T-cell (primary cell): Measurements from ENCODE around the gene PRDM8. TPM values are rescaled to one million over a fixed set of nuclear protein-coding genes. Genes with fewer than 3 reads are reported as not detected.
A peak's percentile ranks its signal among the peaks of the same experiment; 100 is the strongest.
"Not testable (repeated sequence)": the region's sequence is repeated elsewhere in the genome, so short reads cannot be mapped to it uniquely, and the experiment has no call there.

Source experiments
- ATAC-seq, 4 experiments: fragments of 200-7000 bp in 3 of 4; fragments of 150-1000 bp in 1 of 4; cut with Tn5 transposase; replicated peaks in 1 of 4; 1 replicate in 3 of 4; 2 replicates in 1 of 4; pipeline ENCODE4 v1.10.0; 2021; ENCODE audit warnings: moderate library complexity in 3 of 4, mild to moderate bottlenecking in 2 of 4, moderate number of reproducible peaks in 1 of 4
- CTCF ChIA-PET, 2 donors: fragments of 300-600 bp; sonication (Branson Sonifier 250); formaldehyde crosslinking; loops; one replicate each; lab custom pipeline; 2022; ENCODE audit warnings: antibody characterized with exemption in 2 of 2; lab: Charles Lee
- POLR2A ChIA-PET, 2 donors: fragments of 300-600 bp; sonication (Branson Sonifier 250); formaldehyde crosslinking; loops; one replicate each; lab custom pipeline; 2022; ENCODE audit warnings: antibody characterized with exemption in 2 of 2; lab: Charles Lee
- DNase-seq, 35 experiments: peaks; one replicate each; pipeline versions ENCODE4 v3.0.0 to v3.0.0-alpha.2; 2013 to 2023
- H3K27ac ChIP-seq: one replicate; pipeline ENCODE4 v1.5.1; 2013; ENCODE audit warnings: low read length
- H3K27me3 ChIP-seq, 2 experiments: replicated peaks in 1 of 2; 1 replicate in 1 of 2; 2 replicates in 1 of 2; pipeline versions ENCODE4 v1.6.1 to v1.7.0; 2013; ENCODE audit warnings: low read length in 1 of 2, mixed read lengths in 1 of 2; ENCODE audit not compliant: control insufficient read depth in 2 of 2, insufficient read depth in 2 of 2; ENCODE audit errors: extremely low read depth in 1 of 2
- H3K36me3 ChIP-seq, 2 donors: 1 replicate in 1 of 2; 2 replicates in 1 of 2; pipeline versions ENCODE4 v1.6.1 to v1.7.0; 2013; ENCODE audit warnings: low read length in 1 of 2; ENCODE audit not compliant: control insufficient read depth in 2 of 2, insufficient read depth in 1 of 2; ENCODE audit errors: extremely low read depth in 1 of 2
- H3K4me1 ChIP-seq, 2 experiments: 1 replicate in 1 of 2; 2 replicates in 1 of 2; pipeline versions ENCODE4 v1.6.1 to v1.7.0; 2013; ENCODE audit warnings: low read length in 2 of 2, mixed read lengths in 1 of 2; ENCODE audit not compliant: insufficient read depth in 2 of 2, control insufficient read depth in 1 of 2; ENCODE audit errors: extremely low read depth in 1 of 2
- H3K4me3 ChIP-seq, 2 donors: 1 replicate in 1 of 2; 2 replicates in 1 of 2; pipeline versions ENCODE4 v1.5.1 to v1.7.0; 2013; ENCODE audit warnings: mild to moderate bottlenecking in 2 of 2, low read length in 1 of 2, moderate library complexity in 1 of 2; ENCODE audit not compliant: control insufficient read depth in 1 of 2; ENCODE audit errors: extremely low read depth in 1 of 2
- H3K9me3 ChIP-seq: 2 replicates; pipeline ENCODE4 v1.7.0; 2013
- H3K27ac Mint-ChIP-seq, 2 donors: one replicate each; pipeline ENCODE4 v1.8.0; 2020 to 2021; ENCODE audit warnings: mild to moderate bottlenecking in 2 of 2, mixed read lengths in 2 of 2
- H3K27me3 Mint-ChIP-seq, 2 donors: one replicate each; pipeline ENCODE4 v1.8.0; 2021 to 2022; ENCODE audit warnings: mixed read lengths in 2 of 2
- H3K36me3 Mint-ChIP-seq: one replicate; pipeline ENCODE4 v1.8.0; 2021; ENCODE audit warnings: mixed read lengths
- H3K4me1 Mint-ChIP-seq, 3 donors: one replicate each; pipeline ENCODE4 v1.8.0; 2020 to 2022; ENCODE audit warnings: mixed read lengths in 3 of 3, mild to moderate bottlenecking in 1 of 3
- H3K4me3 Mint-ChIP-seq, 3 donors: one replicate each; pipeline ENCODE4 v1.8.0; 2020 to 2022; ENCODE audit warnings: mild to moderate bottlenecking in 3 of 3, mixed read lengths in 3 of 3, moderate library complexity in 3 of 3
- H3K9me3 Mint-ChIP-seq, 3 donors: one replicate each; pipeline ENCODE4 v1.8.0; 2020 to 2022; ENCODE audit warnings: mixed read lengths in 3 of 3
- WGBS: methylation state at CpG from one replicate; pipeline ENCODE4 v1.1.5; 2013; ENCODE audit warnings: missing lambda C conversion rate; ENCODE audit not compliant: insufficient coverage; 5-methylcytosine and 5-hydroxymethylcytosine counted together
- total RNA-seq, 35 experiments: library from RNA in 6 of 35; stranded (reverse) in 6 of 35; fragments of 120-200 nt in 1 of 35; gene quantifications; one replicate each; pipeline versions ENCODE4 v1.2.1 to v1.2.4 and lab custom pipeline; 2013 to 2026

Gene PRDM8
- total RNA-seq, 5 donors from 2014 or later (not counting 1 experiment from before 2014, with no cell fraction given) = 10.5 to 18.7 (median 14.1) TPM

DNA sequence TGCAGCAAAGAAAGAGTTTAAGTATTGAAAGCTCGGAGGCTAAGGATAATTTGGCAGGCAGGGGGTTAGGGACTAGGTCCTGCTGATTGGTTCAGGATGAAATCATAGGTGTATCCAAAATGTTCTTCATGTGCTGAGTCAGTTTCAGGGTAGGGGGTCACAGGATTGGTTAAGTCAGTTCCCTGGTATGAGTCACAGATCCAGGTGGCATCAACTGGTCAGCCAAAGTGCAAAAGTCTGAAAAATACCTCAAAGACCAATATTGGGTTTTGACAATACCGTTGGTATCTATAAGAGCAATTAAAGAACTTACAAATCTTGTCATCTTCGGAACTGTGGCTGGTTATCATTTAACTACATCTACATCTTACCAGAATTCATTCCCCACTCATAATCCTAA is 25.6 kb upstream of the PRDM8 start:
- no peaks in the 10 kb centered on the region for H3K9me3 Mint-ChIP-seq
- POLR2A ChIA-PET = interaction anchor here (0.6 to 1.1 kb wide), 6 partner anchors 10 to 46 kb away, joined by 3 to 4 read pairs (median 3); no protein-coding TSS in a partner anchor
- Histone ChIP-seq H3K36me3 (no peaks in the 10 kb centered on the region), H3K27me3 (no peaks in the 10 kb centered on the region), H3K27ac (peak overlapping the region; percentile 93), H3K9me3 (no peaks in the 10 kb centered on the region), H3K4me1 (peaks cover 33 to 41% of the 10 kb centered on the region in 2 experiments), H3K4me3 (no peak overlapping the region)
- DNase-seq (no peak), ATAC-seq (no peak)
- peak overlapping the region; percentile 41 to 76 (median 50) for H3K4me3 Mint-ChIP-seq
- peak overlapping the region; percentile 94 to 99 for H3K27ac Mint-ChIP-seq
- H3K27me3 Mint-ChIP-seq = no peaks in the 10 kb centered on the region
- no peaks in the 10 kb centered on the region for H3K36me3 Mint-ChIP-seq
- peaks cover 60 to 72% (median 69%) of the 10 kb centered on the region in 3 donors for H3K4me1 Mint-ChIP-seq
- 83% methylated on average over 1 of the region's 3 CpGs for WGBS
- CTCF ChIA-PET = interaction anchor here (0.9 to 4.5 kb wide), 10 partner anchors 11 to 97 kb away, joined by 3 to 45 read pairs (median 4); no protein-coding TSS in a partner anchor

DNA sequence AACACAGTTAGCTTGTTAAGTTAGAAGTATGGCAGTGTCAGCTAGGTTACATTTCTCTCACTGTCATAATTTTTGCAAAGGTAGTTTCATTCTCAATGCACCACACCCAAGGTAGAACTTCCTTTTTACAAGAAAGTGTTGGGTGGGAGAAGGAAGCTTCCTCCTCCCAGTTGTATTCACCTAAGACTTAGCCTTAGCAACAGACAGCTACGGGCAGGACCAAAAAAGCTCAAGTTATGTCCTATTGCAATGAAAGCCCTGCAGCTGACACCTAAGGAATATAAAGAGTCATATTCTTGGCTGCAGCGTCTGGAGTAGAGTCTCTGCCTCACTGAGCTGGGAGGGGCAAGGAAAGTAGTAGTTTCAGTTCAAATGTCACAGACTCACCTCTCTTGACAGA is 25.1 kb upstream of the PRDM8 start:
- Histone ChIP-seq H3K9me3 (no peaks in the 10 kb centered on the region), H3K36me3 (no peaks in the 10 kb centered on the region), H3K4me3 (no peak overlapping the region), H3K27ac (peak overlapping the region; percentile 93), H3K27me3 (no peaks in the 10 kb centered on the region), H3K4me1 (peaks cover 33 to 41% of the 10 kb centered on the region in 2 experiments)
- WGBS = no CpG with 5 or more reads among the region's 2 CpGs
- peaks cover 60 to 74% (median 70%) of the 10 kb centered on the region in 3 donors for H3K4me1 Mint-ChIP-seq
- CTCF ChIA-PET = interaction anchor here (0.7 to 4.5 kb wide), 12 partner anchors 10 to 255 kb away, joined by 3 to 45 read pairs (median 4); no protein-coding TSS in a partner anchor
- H3K36me3 Mint-ChIP-seq = no peaks in the 10 kb centered on the region
- H3K27ac Mint-ChIP-seq = peak overlapping the region; percentile 94 to 99
- H3K4me3 Mint-ChIP-seq = peak overlapping the region; percentile 41 to 76 (median 50)
- no peaks in the 10 kb centered on the region for H3K9me3 Mint-ChIP-seq
- DNase-seq (peak in 2 of 35 experiments; percentile 30 to 49), ATAC-seq (peak; percentile 53 to 64 (median 58))
- no peaks in the 10 kb centered on the region for H3K27me3 Mint-ChIP-seq
- POLR2A ChIA-PET = interaction anchor here (0.5 to 1.6 kb wide), 10 partner anchors 9 to 61 kb away, joined by 3 to 5 read pairs (median 3); no protein-coding TSS in a partner anchor

DNA sequence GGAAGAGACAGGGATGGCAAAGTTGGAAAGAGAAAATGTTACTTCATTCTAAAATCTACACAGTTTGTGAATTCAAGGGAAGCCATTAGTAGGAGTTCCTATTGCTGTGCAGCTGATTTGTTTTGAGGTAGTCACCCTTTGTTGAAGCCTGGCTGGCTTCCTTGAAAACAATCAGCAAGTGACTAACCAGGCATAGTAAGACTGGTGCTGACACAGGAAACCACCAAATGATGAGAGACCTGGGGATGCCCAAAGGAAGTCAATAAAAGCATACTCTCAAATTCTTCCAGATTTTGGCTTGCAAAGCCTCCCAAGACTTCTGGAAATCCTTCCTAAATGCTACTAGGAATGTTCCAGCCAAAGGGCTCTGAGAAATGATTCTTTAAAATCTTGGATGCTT is 23.9 kb upstream of the PRDM8 start:
- Histone ChIP-seq H3K4me1 (peaks cover 33 to 41% of the 10 kb centered on the region in 2 experiments), H3K4me3 (no peak overlapping the region), H3K27me3 (no peaks in the 10 kb centered on the region), H3K9me3 (no peaks in the 10 kb centered on the region), H3K27ac (peak overlapping the region; percentile 93), H3K36me3 (no peaks in the 10 kb centered on the region)
- H3K36me3 Mint-ChIP-seq = no peaks in the 10 kb centered on the region
- peaks cover 63 to 71% (median 70%) of the 10 kb centered on the region in 3 donors for H3K4me1 Mint-ChIP-seq
- CTCF ChIA-PET = interaction anchor here (1.4 to 4.5 kb wide), 6 partner anchors 9 to 51 kb away, joined by 4 to 45 read pairs (median 16); no protein-coding TSS in a partner anchor
- peak in 31 of 35 experiments; percentile 18 to 86 (median 50) for DNase-seq
- no peaks in the 10 kb centered on the region for H3K27me3 Mint-ChIP-seq
- POLR2A ChIA-PET = interaction anchor here (1.0 to 1.6 kb wide), 4 partner anchors 8 to 47 kb away, joined by 3 to 5 read pairs (median 4); no protein-coding TSS in a partner anchor
- peaks cover 0 to under 1% (median 0%) of the 10 kb centered on the region in 3 donors for H3K9me3 Mint-ChIP-seq
- H3K4me3 Mint-ChIP-seq = peak overlapping the region; percentile 34 to 76 (median 35)
- peak; percentile 96 to 98 (median 96) for ATAC-seq
- H3K27ac Mint-ChIP-seq = peak overlapping the region; percentile 94 to 99

DNA sequence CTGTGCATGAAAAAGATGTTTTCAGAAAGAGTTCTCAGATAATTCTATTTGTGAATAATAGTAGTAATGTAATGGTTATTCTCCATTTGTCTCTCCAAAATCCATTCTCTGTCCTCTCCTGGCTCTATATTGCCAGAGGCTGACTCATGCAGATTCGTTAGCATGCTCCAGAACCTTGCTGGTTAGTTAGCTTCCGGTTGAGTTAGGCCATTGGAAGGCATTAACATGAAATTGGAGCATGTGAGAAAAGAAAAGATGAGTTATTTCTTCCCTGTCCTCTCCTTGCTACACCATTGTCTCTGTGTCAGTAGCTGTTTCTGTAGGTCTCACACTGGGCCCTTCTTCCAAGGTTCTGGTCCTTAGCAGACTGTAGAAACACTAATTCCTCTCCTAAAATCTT is 23.5 kb upstream of the PRDM8 start:
- Histone ChIP-seq H3K27me3 (no peaks in the 10 kb centered on the region), H3K9me3 (no peaks in the 10 kb centered on the region), H3K36me3 (no peaks in the 10 kb centered on the region), H3K27ac (peak overlapping the region; percentile 93), H3K4me1 (peaks cover 33 to 41% of the 10 kb centered on the region in 2 experiments), H3K4me3 (no peak overlapping the region)
- Mint-ChIP-seq H3K27me3 (no peaks in the 10 kb centered on the region), H3K9me3 (peaks cover 0 to 2% (median under 1%) of the 10 kb centered on the region in 3 donors), H3K4me1 (peaks cover 62 to 69% (median 67%) of the 10 kb centered on the region in 3 donors), H3K27ac (peak overlapping the region; percentile 94 to 99), H3K4me3 (peak overlapping the region in 1 of 3 donors; percentile 76), H3K36me3 (no peaks in the 10 kb centered on the region)
- ChIA-PET POLR2A (interaction anchor here in 1 of 2 donors (1.5 kb wide), 1 partner anchor 45 kb away, joined by 3 read pairs; no protein-coding TSS in a partner anchor), CTCF (interaction anchor here (1.4 to 4.5 kb wide), 5 partner anchors 9 to 51 kb away, joined by 4 to 45 read pairs (median 14); no protein-coding TSS in a partner anchor)
- peak in 2 of 4 experiments; percentile 2 to 7 for ATAC-seq
- peak in 1 of 35 experiments; percentile 21 for DNase-seq
- WGBS = no CpG with 5 or more reads among the region's 2 CpGs

DNA sequence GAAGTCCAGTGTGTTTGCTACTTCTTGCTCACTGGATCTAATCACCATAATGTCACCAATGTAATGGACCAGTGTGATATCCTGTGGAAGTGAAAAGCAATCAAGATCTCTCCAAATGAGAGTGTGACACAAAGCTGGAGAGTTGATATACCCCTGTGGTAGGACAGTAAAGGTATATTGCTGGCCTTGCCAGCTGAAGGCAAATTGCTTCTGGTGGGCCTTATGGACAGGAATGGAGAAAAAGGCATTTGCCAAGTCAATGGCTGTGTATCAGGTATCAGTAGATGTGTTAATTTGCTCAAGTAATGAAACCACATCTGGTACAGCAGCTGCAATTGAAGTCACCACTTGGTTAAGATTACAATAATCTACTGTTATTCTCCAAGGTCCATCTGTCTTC is 19.5 kb upstream of the PRDM8 start:
- POLR2A ChIA-PET = interaction anchor here in 1 of 2 donors (0.6 kb wide), 1 partner anchor 197 kb away, joined by 6 read pairs; no protein-coding TSS in a partner anchor
- not testable (repeated sequence) for H3K4me3 ChIP-seq, H3K27me3 Mint-ChIP-seq, H3K36me3 Mint-ChIP-seq, H3K9me3 ChIP-seq, DNase-seq, H3K36me3 ChIP-seq, H3K27me3 ChIP-seq, ATAC-seq, H3K4me3 Mint-ChIP-seq, H3K27ac ChIP-seq
- CTCF ChIA-PET = interaction anchor here in 1 of 2 donors (0.8 to 1.0 kb wide), 2 partner anchors 36 to 56 kb away, joined by 3 read pairs; no protein-coding TSS in a partner anchor
- H3K4me1 Mint-ChIP-seq = peaks cover 58 to 62% (median 60%) of the 10 kb centered on the region in 3 donors
- peaks cover 29 to 30% of the 10 kb centered on the region in 2 experiments for H3K4me1 ChIP-seq
- peaks cover 5 to 17% (median 9%) of the 10 kb centered on the region in 3 donors for H3K9me3 Mint-ChIP-seq
- peak overlapping the region in 1 of 2 donors; percentile 34 for H3K27ac Mint-ChIP-seq

DNA sequence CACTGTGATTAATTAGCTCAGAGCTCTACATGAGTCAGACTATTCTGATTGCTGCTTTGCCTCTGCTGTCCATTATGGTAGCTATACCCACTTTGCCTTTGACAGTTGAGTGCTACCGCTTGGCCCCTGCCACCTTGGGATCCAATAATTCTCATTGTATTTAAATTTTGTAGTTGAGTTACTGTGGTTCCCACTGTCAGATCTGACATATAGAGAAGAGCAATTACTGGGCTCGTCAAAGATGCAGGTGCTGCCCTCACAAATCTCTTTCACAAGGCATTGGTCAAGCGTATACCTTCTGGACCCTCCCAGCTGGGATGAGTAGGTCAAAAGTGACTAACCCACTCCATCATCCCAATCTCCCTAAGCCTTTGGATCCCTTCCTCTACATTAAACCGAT is 18.3 kb upstream of the PRDM8 start:
- H3K36me3 ChIP-seq = no peaks in the 10 kb centered on the region
- no peaks in the 10 kb centered on the region for H3K27me3 ChIP-seq
- ChIA-PET POLR2A (no interaction called here), CTCF (interaction anchor here in 1 of 2 donors (0.5 to 1.2 kb wide), 4 partner anchors 13 to 53 kb away, joined by 3 to 9 read pairs (median 4); no protein-coding TSS in a partner anchor)
- H3K4me3 Mint-ChIP-seq = no peak overlapping the region
- peaks cover 23 to 25% of the 10 kb centered on the region in 2 experiments for H3K4me1 ChIP-seq
- H3K9me3 Mint-ChIP-seq = peaks cover 5 to 17% (median 9%) of the 10 kb centered on the region in 3 donors
- no peaks in the 10 kb centered on the region for H3K27me3 Mint-ChIP-seq
- H3K4me3 ChIP-seq = no peak overlapping the region
- no peaks in the 10 kb centered on the region for H3K9me3 ChIP-seq
- no peak for DNase-seq
- no peak for ATAC-seq
- H3K27ac Mint-ChIP-seq = peak overlapping the region in 1 of 2 donors; percentile 42
- H3K4me1 Mint-ChIP-seq = peaks cover 53 to 57% (median 54%) of the 10 kb centered on the region in 3 donors
- no peak overlapping the region for H3K27ac ChIP-seq
- peaks cover 6% of the 10 kb centered on the region for H3K36me3 Mint-ChIP-seq
- 100% methylated on average over 2 of the region's 4 CpGs for WGBS
